Measurements from ENCODE around the gene DENND1A. TPM values are rescaled to one million over a fixed set of nuclear protein-coding genes. Genes with fewer than 3 reads are reported as not detected.

DENND1A gene
- total RNA-seq, 1 experiment from 2014 or later = 19.7 TPM

DNA sequence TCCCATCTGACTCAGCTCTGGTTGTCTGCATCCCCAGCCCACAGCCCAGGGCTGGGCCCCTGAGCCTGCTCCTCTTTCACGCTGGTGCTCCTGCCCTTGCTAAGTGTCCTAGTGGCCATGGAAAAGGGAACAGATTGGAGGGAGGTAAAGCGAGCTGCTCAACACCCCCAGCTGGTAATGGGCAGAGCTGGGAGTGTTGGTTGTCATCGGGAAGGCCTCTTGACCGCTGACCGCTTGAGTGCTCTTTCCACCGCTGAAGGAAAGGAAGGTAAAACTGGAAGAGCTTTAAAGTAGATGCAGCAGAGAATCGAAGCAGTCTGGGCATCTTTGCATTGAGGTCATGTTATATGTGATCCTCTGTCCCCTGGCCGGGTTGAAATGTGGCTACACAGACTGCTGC, 513.8 kb downstream of the DENND1A start:
- H3K27ac ChIP-seq (ENCODE audit: low read length) = no peak overlapping the region
- no peaks in the 10 kb centered on the region for H3K36me3 ChIP-seq (ENCODE audit: control insufficient read depth, insufficient read depth, low read length)
- intact Hi-C loops (cut with micrococcal nuclease; ENCODE audit: unreplicated experiment) (no loop called here), in situ Hi-C loops (cut with HindIII; ENCODE audit: low pct_unique_long_range_greater_than_20kb, low sequenced_read_pairs) (no loop called here)
- no peak for ATAC-seq
- POLR2A ChIA-PET = interaction anchor here (0.7 kb wide), 2 partner anchors 34 to 124 kb away, joined by 7 to 9 read pairs; no protein-coding TSS in a partner anchor
- CTCF ChIA-PET = no interaction called here
- no peaks in the 10 kb centered on the region for H3K27me3 ChIP-seq (ENCODE audit: control insufficient read depth, insufficient read depth, low read length)
- BruUV-seq (replicated peaks) = no TSS peak
- H3K4me3 ChIP-seq (ENCODE audit: low read depth in 2 of 2, low read length in 2 of 2) = no peak overlapping the region
- H3K9me3 ChIP-seq (ENCODE audit: control insufficient read depth, insufficient read depth, low read depth, low read length) = no peaks in the 10 kb centered on the region
- no peaks in the 10 kb centered on the region for H3K4me1 ChIP-seq (ENCODE audit: control insufficient read depth, insufficient read depth, low read length)
- DNase-seq (ENCODE audit: low read depth, low spot score) = no peak
- TF ChIP-seq, protein P1, sequence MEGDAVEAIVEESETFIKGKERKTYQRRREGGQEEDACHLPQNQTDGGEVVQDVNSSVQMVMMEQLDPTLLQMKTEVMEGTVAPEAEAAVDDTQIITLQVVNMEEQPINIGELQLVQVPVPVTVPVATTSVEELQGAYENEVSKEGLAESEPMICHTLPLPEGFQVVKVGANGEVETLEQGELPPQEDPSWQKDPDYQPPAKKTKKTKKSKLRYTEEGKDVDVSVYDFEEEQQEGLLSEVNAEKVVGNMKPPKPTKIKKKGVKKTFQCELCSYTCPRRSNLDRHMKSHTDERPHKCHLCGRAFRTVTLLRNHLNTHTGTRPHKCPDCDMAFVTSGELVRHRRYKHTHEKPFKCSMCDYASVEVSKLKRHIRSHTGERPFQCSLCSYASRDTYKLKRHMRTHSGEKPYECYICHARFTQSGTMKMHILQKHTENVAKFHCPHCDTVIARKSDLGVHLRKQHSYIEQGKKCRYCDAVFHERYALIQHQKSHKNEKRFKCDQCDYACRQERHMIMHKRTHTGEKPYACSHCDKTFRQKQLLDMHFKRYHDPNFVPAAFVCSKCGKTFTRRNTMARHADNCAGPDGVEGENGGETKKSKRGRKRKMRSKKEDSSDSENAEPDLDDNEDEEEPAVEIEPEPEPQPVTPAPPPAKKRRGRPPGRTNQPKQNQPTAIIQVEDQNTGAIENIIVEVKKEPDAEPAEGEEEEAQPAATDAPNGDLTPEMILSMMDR (IDR thresholded peaks at IDR 0.05) = no peak
- TF ChIP-seq, protein P2, sequence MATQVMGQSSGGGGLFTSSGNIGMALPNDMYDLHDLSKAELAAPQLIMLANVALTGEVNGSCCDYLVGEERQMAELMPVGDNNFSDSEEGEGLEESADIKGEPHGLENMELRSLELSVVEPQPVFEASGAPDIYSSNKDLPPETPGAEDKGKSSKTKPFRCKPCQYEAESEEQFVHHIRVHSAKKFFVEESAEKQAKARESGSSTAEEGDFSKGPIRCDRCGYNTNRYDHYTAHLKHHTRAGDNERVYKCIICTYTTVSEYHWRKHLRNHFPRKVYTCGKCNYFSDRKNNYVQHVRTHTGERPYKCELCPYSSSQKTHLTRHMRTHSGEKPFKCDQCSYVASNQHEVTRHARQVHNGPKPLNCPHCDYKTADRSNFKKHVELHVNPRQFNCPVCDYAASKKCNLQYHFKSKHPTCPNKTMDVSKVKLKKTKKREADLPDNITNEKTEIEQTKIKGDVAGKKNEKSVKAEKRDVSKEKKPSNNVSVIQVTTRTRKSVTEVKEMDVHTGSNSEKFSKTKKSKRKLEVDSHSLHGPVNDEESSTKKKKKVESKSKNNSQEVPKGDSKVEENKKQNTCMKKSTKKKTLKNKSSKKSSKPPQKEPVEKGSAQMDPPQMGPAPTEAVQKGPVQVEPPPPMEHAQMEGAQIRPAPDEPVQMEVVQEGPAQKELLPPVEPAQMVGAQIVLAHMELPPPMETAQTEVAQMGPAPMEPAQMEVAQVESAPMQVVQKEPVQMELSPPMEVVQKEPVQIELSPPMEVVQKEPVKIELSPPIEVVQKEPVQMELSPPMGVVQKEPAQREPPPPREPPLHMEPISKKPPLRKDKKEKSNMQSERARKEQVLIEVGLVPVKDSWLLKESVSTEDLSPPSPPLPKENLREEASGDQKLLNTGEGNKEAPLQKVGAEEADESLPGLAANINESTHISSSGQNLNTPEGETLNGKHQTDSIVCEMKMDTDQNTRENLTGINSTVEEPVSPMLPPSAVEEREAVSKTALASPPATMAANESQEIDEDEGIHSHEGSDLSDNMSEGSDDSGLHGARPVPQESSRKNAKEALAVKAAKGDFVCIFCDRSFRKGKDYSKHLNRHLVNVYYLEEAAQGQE (IDR thresholded peaks at IDR 0.05; ENCODE audit: insufficient read depth in 1 of 2, low read depth in 2 of 2, low read length in 1 of 2) = no peak
- TF ChIP-seq POLR2AphosphoS5 (IDR thresholded peaks at IDR 0.05; ENCODE audit: low read depth, low read length) (no peak), SIN3A (IDR thresholded peaks at IDR 0.05; ENCODE audit: borderline replicate concordance, insufficient read depth, low read depth, low read length) (no peak), TCF7L2 (IDR thresholded peaks at IDR 0.05; ENCODE audit: low read depth, low read length) (no peak)

DNA sequence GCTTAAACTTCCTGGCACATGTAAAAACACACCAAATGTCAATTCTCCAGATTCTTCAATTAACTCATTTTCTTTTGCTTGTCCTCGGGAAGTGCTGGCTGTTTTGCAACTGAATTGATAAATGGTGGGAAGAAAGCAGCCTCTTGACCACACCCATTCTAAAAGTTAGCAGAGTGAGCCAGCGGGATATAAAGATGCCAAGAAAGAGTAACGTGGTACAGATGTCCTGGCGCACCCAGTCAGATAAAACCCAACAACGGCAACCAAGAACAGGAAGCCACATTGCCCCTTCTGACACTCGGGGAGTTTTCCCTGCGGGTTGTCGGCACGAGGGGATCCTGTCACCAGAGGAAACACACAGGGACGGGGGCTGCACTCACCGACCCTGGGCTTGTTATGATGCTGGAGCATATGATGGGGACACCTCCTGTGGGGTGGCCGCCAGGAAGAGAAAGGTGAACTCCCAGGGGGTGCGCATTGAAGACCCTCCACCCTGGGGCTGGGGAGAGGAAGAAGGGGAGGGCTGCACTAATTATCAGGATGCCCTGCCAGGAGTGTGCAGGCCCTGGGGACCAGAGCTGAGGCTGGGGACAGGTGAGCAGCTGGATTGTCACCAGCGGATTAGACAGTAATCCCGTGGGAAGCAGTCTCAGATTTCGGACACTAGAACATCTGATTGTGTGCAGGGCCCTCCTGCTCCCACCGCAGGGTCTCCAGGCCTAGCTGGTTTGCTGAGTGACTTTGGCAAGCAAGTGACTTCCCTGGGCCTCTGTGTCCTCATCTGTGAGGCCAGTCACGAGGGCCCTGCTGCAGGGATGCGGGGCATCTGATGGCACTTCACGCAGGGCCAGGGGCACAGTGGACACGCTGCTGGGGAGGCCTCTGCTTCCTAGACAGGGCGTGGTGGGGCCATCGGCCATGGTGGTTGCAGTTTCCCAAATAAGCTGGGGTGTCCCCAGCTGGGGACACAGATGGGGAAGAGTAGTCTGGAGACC, 514.7 kb downstream of the DENND1A start:
- no peak for DNase-seq (ENCODE audit: low read depth, low spot score)
- Histone ChIP-seq H3K9me3 (ENCODE audit: control insufficient read depth, insufficient read depth, low read depth, low read length) (no peaks in the 10 kb centered on the region), H3K4me3 (ENCODE audit: low read depth in 2 of 2, low read length in 2 of 2) (no peak overlapping the region), H3K27me3 (ENCODE audit: control insufficient read depth, insufficient read depth, low read length) (no peaks in the 10 kb centered on the region), H3K27ac (ENCODE audit: low read length) (no peak overlapping the region), H3K36me3 (ENCODE audit: control insufficient read depth, insufficient read depth, low read length) (no peaks in the 10 kb centered on the region), H3K4me1 (ENCODE audit: control insufficient read depth, insufficient read depth, low read length) (no peaks in the 10 kb centered on the region)
- no TSS peak for BruUV-seq (replicated peaks)
- CTCF ChIA-PET = no interaction called here
- in situ Hi-C loops (cut with HindIII; ENCODE audit: low pct_unique_long_range_greater_than_20kb, low sequenced_read_pairs) = no loop called here
- TF ChIP-seq TCF7L2 (IDR thresholded peaks at IDR 0.05; ENCODE audit: low read depth, low read length) (no peak), POLR2AphosphoS5 (IDR thresholded peaks at IDR 0.05; ENCODE audit: low read depth, low read length) (no peak), SIN3A (IDR thresholded peaks at IDR 0.05; ENCODE audit: borderline replicate concordance, insufficient read depth, low read depth, low read length) (no peak)
- TF ChIP-seq, protein P2 (IDR thresholded peaks at IDR 0.05; ENCODE audit: insufficient read depth in 1 of 2, low read depth in 2 of 2, low read length in 1 of 2) = no peak
- TF ChIP-seq, protein P1 (IDR thresholded peaks at IDR 0.05) = no peak
- intact Hi-C loops (cut with micrococcal nuclease; ENCODE audit: unreplicated experiment) = no loop called here
- ATAC-seq = no peak
- POLR2A ChIA-PET = interaction anchor here (0.7 kb wide), 2 partner anchors 35 to 123 kb away, joined by 7 to 9 read pairs; no protein-coding TSS in a partner anchor
